Stimulated activated naive CD8-positive, alpha-beta T cell treated with anti-CD3 and anti-CD28 coated beads, Interleukin-15, Interleukin-2, amounts not matched to agents 100 ng/mL and 50 ng/mL, for 24 hours (primary cell): Measurements from ENCODE around the gene SLC9A6.
"Not testable (repeated sequence)": the region's sequence is repeated elsewhere in the genome, so short reads cannot be mapped to it uniquely, and the experiment has no call there.

Experiments
- H3K27ac Mint-ChIP-seq: one replicate; pipeline ENCODE4 v1.8.0; 2021; ENCODE audit warnings: mild to moderate bottlenecking, mixed read lengths
- H3K27me3 Mint-ChIP-seq: one replicate; pipeline ENCODE4 v1.8.0; 2021; ENCODE audit warnings: mixed read lengths
- H3K36me3 Mint-ChIP-seq: one replicate; pipeline ENCODE4 v1.8.0; 2021; ENCODE audit warnings: low read depth, mixed read lengths
- H3K4me1 Mint-ChIP-seq: one replicate; pipeline ENCODE4 v1.8.0; 2021; ENCODE audit warnings: low read depth, mixed read lengths
- H3K4me3 Mint-ChIP-seq: one replicate; pipeline ENCODE4 v1.8.0; 2021; ENCODE audit warnings: mild to moderate bottlenecking, mixed read lengths
- H3K9me3 Mint-ChIP-seq: one replicate; pipeline ENCODE4 v1.8.0; 2021; ENCODE audit warnings: mixed read lengths

SLC9A6 gene

DNA sequence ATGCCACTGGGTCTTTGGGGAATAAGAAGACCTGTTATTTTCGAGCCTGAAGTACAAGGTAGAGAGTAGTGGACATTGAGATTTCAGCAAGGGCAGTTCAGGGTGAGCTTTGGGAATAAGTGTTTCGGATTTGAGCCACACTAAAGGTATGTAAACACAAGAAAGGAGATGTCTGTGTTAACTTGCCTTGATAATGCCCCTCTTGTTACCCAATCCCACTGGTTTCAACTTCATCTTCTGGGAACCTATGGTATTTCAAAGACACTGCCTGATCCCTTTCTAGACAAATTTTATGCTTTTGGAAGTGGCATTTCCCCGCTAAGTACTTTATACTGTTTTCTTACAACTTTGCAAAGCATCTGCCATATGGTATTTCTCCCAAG is 79.4 kb downstream of the SLC9A6 start:
- Mint-ChIP-seq H3K4me3 (no peak overlapping the region), H3K9me3 (no peaks in the 10 kb centered on the region), H3K36me3 (no peaks in the 10 kb centered on the region), H3K27ac (no peak overlapping the region), H3K27me3 (no peaks in the 10 kb centered on the region), H3K4me1 (peaks cover 20% of the 10 kb centered on the region)

DNA sequence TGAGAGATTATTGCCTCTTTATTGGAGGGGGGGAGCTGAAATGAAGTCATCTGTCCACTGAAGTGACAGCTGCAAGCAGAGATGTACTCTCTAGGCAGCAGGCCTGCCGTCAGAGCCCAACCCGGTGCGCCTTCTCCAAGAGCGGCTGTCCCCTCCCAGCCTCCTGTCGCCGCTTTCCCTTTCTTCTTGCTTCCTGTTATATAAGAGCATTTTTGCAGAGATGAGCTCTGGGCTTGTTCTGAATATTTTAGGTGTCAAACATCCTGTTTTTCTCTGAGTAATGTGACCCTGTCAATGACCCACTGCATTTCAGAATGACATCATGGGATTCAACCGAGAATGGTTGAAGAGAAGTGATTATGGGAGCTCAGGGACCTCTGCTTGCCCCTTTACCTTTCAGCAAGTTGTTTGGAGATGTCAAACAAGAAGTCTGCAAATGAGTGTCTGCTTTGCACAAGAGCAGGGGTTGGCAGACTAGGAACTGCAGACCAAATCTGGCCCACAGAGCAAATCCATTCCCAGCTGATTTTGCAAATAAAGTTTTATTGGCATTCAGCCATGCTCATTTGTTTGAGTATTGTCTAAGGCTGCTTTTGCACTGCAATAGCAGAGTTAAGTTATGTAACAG is 79.9 kb downstream of the SLC9A6 start:
- Mint-ChIP-seq H3K36me3 (no peaks in the 10 kb centered on the region), H3K9me3 (no peaks in the 10 kb centered on the region), H3K27me3 (no peaks in the 10 kb centered on the region), H3K27ac (no peak overlapping the region), H3K4me1 (peaks cover 20% of the 10 kb centered on the region), H3K4me3 (no peak overlapping the region)

DNA sequence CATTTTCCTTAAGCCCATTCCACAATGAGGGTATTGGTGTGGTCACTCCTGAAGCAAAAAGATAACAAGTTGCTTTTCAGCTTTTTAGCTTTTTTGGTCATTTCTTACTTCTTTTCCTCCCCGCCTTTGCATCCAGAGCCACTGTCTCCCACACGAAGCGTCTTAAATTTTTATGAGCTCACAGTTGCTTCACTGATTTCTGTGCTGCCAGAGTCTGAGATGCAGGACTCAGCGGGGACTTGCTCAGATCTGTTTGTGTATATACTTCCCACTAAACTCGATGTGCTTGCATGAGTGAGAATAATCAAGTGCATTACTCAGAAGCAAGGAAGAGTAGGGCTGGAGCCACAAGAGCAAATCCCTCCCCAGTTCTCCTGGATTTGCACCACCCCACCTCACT is 81.9 kb downstream of the SLC9A6 start:
- H3K4me3 Mint-ChIP-seq: no peak overlapping the region
- no peaks in the 10 kb centered on the region for H3K9me3 Mint-ChIP-seq
- peaks cover 32% of the 10 kb centered on the region for H3K4me1 Mint-ChIP-seq
- H3K27ac Mint-ChIP-seq: no peak overlapping the region
- no peaks in the 10 kb centered on the region for H3K27me3 Mint-ChIP-seq
- no peaks in the 10 kb centered on the region for H3K36me3 Mint-ChIP-seq

DNA sequence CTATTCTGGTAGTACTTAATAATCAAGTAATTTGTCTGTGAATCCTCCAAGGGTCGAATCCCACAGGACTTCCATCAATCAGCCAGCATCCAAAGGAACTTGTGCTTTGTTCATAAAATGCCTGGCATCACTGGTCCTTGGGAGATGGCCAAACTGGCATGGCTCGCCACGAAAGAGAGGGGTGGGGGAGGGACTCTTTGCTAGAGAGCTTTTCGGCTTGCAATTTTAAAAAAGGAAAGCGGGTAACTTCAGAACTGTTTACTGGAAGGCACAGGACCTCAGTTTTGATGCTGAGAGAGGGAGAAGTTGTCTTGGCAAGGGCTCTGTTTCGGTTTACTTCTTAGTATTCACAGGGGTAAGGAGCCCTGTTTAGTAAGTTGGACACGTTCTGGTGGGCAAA is 82.7 kb downstream of the SLC9A6 start:
- no peaks in the 10 kb centered on the region for H3K36me3 Mint-ChIP-seq
- no peaks in the 10 kb centered on the region for H3K27me3 Mint-ChIP-seq
- H3K4me3 Mint-ChIP-seq: no peak overlapping the region
- no peak overlapping the region for H3K27ac Mint-ChIP-seq
- H3K9me3 Mint-ChIP-seq: no peaks in the 10 kb centered on the region
- H3K4me1 Mint-ChIP-seq: peaks cover 32% of the 10 kb centered on the region

DNA sequence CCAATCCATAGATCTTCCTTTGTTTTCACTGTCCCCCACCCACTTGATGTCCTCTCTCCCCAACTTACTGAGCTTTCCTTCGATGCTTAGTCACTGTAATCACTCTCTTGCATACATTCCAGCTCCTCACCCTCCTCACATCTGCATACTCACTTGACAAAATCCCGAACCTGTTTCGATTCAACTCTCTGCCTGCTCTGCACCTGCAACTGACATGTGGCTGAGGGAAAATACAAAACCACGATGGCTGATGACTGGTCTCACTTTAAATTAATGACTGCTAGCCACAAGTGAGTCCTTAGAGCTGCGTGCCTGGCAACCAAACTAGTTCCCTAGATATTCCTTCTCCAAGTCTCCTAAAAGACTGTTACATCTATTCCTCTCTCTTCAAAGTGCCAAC is 91.7 kb downstream of the SLC9A6 start:
- no peak overlapping the region for H3K4me3 Mint-ChIP-seq
- H3K27ac Mint-ChIP-seq: no peak overlapping the region
- H3K4me1 Mint-ChIP-seq: no peaks in the 10 kb centered on the region
- H3K36me3 Mint-ChIP-seq: no peaks in the 10 kb centered on the region
- H3K9me3 Mint-ChIP-seq: no peaks in the 10 kb centered on the region
- peaks cover 9% of the 10 kb centered on the region for H3K27me3 Mint-ChIP-seq

DNA sequence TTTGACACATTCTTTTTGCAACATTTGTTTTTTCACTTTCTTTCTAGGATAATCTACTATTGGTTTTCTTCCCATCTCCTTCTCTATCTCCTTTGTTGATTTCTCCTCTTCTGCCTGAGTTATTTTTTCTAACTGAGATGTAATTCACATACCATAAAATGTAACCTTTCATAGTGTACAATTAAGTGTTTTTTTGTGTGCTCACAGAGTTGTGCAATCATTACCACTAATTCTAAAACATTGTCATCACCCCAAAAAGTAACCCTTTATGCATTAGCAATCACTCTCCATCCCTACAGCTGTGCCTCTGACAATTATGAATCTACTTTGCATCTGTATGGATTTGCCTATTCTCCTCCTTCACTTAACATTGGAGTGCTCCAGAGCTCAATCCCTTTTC is 95.5 kb downstream of the SLC9A6 start:
- Mint-ChIP-seq H3K36me3 (no peaks in the 10 kb centered on the region), H3K9me3 (no peaks in the 10 kb centered on the region), H3K27me3 (peaks cover 9% of the 10 kb centered on the region), H3K4me3 (no peak overlapping the region), H3K27ac (no peak overlapping the region), H3K4me1 (no peaks in the 10 kb centered on the region)

DNA sequence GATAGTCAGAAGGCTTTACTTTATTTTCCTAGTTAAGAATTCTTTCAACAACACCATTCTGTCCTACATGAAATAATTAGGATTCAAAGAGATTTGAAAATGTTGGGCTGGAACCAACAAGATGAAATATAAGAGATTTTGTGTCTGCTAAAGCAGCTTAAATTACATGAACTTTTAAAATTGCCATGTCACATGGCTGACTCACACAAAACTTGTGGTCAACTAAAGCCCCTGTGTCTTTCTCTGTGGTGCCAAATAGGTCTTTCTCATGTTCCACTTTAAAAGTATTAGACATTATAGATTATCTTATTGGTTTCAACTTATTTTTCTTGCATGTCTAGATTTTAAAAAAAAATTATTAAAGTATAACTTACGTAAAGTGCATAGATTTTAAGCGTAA is 101.3 kb downstream of the SLC9A6 start:
- H3K4me1 Mint-ChIP-seq: no peaks in the 10 kb centered on the region
- no peak overlapping the region for H3K27ac Mint-ChIP-seq
- no peaks in the 10 kb centered on the region for H3K9me3 Mint-ChIP-seq
- no peaks in the 10 kb centered on the region for H3K27me3 Mint-ChIP-seq
- no peak overlapping the region for H3K4me3 Mint-ChIP-seq
- no peaks in the 10 kb centered on the region for H3K36me3 Mint-ChIP-seq

DNA sequence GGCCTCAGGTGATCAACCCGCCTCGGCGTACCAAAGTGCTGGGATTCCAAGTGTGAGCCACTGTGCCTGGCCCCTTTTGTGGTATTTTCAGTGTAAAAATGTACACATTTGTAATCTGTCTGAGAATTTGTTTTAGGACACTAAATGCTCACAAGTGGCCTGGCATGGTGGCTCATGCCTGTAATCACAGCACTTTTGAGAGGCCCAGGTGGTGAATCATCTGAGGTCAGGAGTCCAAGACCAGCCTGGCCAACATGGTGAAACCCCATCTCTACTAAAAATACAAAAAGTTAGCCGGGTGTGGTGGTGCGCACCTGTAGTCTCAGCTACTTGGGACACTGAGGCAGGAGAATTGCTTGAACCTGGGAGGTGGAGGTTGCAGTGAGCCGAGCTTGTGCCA is 106.7 kb downstream of the SLC9A6 start:
- not testable (repeated sequence) for H3K4me3 Mint-ChIP-seq, H3K27me3 Mint-ChIP-seq, H3K4me1 Mint-ChIP-seq, H3K9me3 Mint-ChIP-seq, H3K36me3 Mint-ChIP-seq, H3K27ac Mint-ChIP-seq

DNA sequence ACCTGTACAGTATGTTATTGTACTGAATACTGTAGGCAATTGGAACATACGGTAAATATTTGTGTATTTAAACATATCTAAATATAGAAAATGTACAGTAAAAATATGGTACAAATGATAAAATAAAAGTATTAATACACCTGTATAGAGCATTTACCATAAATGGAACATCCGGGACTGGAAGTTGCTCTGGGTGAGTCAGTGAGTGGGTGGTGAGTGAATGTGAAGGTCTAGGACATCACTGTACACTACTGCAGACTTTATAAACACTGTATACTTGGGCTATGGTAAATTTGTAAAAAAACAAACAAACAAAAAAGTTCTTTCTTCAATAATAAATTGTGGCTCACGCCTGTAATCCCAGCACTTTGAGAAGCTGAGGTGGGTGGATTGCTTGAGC is 109.7 kb downstream of the SLC9A6 start:
- no peaks in the 10 kb centered on the region for H3K27me3 Mint-ChIP-seq
- no peaks in the 10 kb centered on the region for H3K4me1 Mint-ChIP-seq
- no peak overlapping the region for H3K27ac Mint-ChIP-seq
- no peaks in the 10 kb centered on the region for H3K36me3 Mint-ChIP-seq
- no peak overlapping the region for H3K4me3 Mint-ChIP-seq
- H3K9me3 Mint-ChIP-seq: no peaks in the 10 kb centered on the region
